AG04449 (cell line): ENCODE data around the gene IL1RAP.

Source experiments
- CTCF ChIA-PET: fragments of 350-600 bp; formaldehyde crosslinking; extraction: SDS; loops from one replicate; lab custom pipeline; 2021; ENCODE audit warnings: antibody characterized with exemption; lab: Yijun Ruan, JAX
- POLR2A ChIA-PET: fragments of 400-600, 350-600 bp; formaldehyde crosslinking; extraction: SDS; loops from one replicate; lab custom pipeline; 2020; ENCODE audit warnings: antibody characterized with exemption, inconsistent platforms; lab: Yijun Ruan, JAX
- DNase-seq: peaks from one replicate; pipeline ENCODE4 v3.0.0-alpha.2; 2010; ENCODE audit warnings: low read depth, low spot score
- H3K4me3 ChIP-seq: 2 replicates; pipeline ENCODE4 v1.5.1; 2011; ENCODE audit warnings: low read depth, mild to moderate bottlenecking, control low read depth, low read length
- CTCF ChIP-seq: IDR thresholded peaks from one replicate; pipeline ENCODE4 v1.5.1; 2011; ENCODE audit warnings: mild to moderate bottlenecking, moderate library complexity, low read length, control low read depth, inconsistent platforms; ENCODE audit not compliant: insufficient read depth; ENCODE audit errors: missing control alignments

IL1RAP gene

GRCh38 chr3:190706582-190706981 is 192.7 kb downstream of the IL1RAP start:
- TF ChIP-seq CTCF: no peak
- DNase-seq: no peak
- POLR2A ChIA-PET: no interaction called here
- no peak overlapping the region for H3K4me3 ChIP-seq
- CTCF ChIA-PET: interaction anchor here (0.8 to 10.2 kb wide), 3 partner anchors 9 to 344 kb away, joined by 3 to 112 read pairs (median 9); no protein-coding TSS in a partner anchor
